HCT116 (cell line): Measurements from ENCODE around the gene SPHK1. TPM values are rescaled to one million over a fixed set of nuclear protein-coding genes. Genes with fewer than 3 reads are reported as not detected.

Source experiments
- ATAC-seq: fragments of 200-7000 bp; cut with Tn5 transposase; 2 replicates; pipeline ENCODE4 v1.9.1; 2020; ENCODE audit warnings: mild to moderate bottlenecking, moderate library complexity
- BruUV-seq: library from RNA; stranded (reverse); fragments of 400-500 nt; replicated peaks from 2 replicates; lab custom pipeline; 2021; lab: Mats Ljungman, UMichigan
- CTCF ChIA-PET: fragments of 300-600 bp; sonication (Branson Sonifier 250); formaldehyde crosslinking; loops from one replicate; lab custom pipeline; 2021; ENCODE audit warnings: antibody characterized with exemption; lab: Charles Lee
- POLR2A ChIA-PET: fragments of 300-600, 350-600 bp; sonication (Branson Sonifier 250); formaldehyde crosslinking; loops from one replicate; lab custom pipeline; 2021; ENCODE audit warnings: antibody characterized with exemption; lab: Charles Lee
- RAD21 ChIA-PET, 2 experiments: fragments of 300-600 bp; sonication (Branson Sonifier 250); formaldehyde crosslinking; loops; one replicate each; lab custom pipeline; 2023; ENCODE audit warnings: low total read pairs in 2 of 2; ENCODE audit not compliant: uncharacterized antibody in 2 of 2, unreplicated experiment in 2 of 2, low non-redundant PET in 1 of 2; lab: Charles Lee
- DNase-seq: peaks from one replicate; pipeline ENCODE4 v3.0.0-alpha.2; 2010; ENCODE audit warnings: low read depth, low spot score
- H2AFZ ChIP-seq: fragments of 200-600 bp; shearing (Covaris generic), sonication (generic); 2 replicates; pipeline ENCODE4 v1.6.1; 2017; ENCODE audit warnings: low read depth, mixed run types, mixed read lengths, antibody characterized with exemption, low read length; ENCODE audit not compliant: poor library complexity, severe bottlenecking
- H3K27ac ChIP-seq: 2 replicates; pipeline ENCODE4 v1.5.1; 2012; ENCODE audit warnings: low read depth, low read length
- H3K27me3 ChIP-seq: fragments of 200-600 bp; sonication (generic); 2 replicates; pipeline ENCODE4 v1.6.1; 2016; ENCODE audit warnings: mixed run types, low read length, mixed read lengths; ENCODE audit not compliant: insufficient read depth
- H3K36me3 ChIP-seq, 2 experiments: fragments of 200-500 bp in 1 of 2; fragments of 200-600 bp in 1 of 2; sonication (Bioruptor generic) in 1 of 2; sonication (generic) in 1 of 2; 2 replicates each; pipeline versions ENCODE4 v1.5.1 to v1.6.1; 2014 to 2016; ENCODE audit warnings: low read length in 2 of 2, inconsistent platforms in 1 of 2, mixed read lengths in 1 of 2, mixed run types in 1 of 2; ENCODE audit not compliant: insufficient read depth in 2 of 2, control insufficient read depth in 1 of 2
- H3K4me1 ChIP-seq, 2 experiments: fragments of 200-600 bp in 1 of 2; sonication (generic) in 1 of 2; 2 replicates each; pipeline versions ENCODE4 v1.5.1 to v1.6.1; 2012 to 2017; ENCODE audit warnings: low read length in 2 of 2, inconsistent platforms in 1 of 2, mild to moderate bottlenecking in 1 of 2, mixed read lengths in 1 of 2, mixed run types in 1 of 2, moderate library complexity in 1 of 2; ENCODE audit not compliant: insufficient read depth in 2 of 2, control insufficient read depth in 1 of 2
- H3K4me2 ChIP-seq: fragments of 200-600 bp; sonication (generic); 2 replicates; pipeline ENCODE4 v1.6.1; 2017; ENCODE audit warnings: mixed run types, low read length, mixed read lengths
- H3K4me3 ChIP-seq, 2 experiments: fragments of 200-600 bp in 1 of 2; sonication (generic) in 1 of 2; replicated peaks in 1 of 2; 2 replicates each; pipeline ENCODE4 v1.5.1; 2011 to 2016; ENCODE audit warnings: low read length in 2 of 2, control low read depth in 1 of 2, low read depth in 1 of 2, mild to moderate bottlenecking in 1 of 2, mixed read lengths in 1 of 2, mixed run types in 1 of 2
- H3K79me2 ChIP-seq: fragments of 200-600 bp; sonication (generic); 2 replicates; pipeline ENCODE4 v1.6.1; 2017; ENCODE audit warnings: mild to moderate bottlenecking, mixed run types, low read length, moderate library complexity, mixed read lengths; ENCODE audit not compliant: insufficient read depth
- H3K9ac ChIP-seq: fragments of 200-600 bp; sonication (generic); 2 replicates; pipeline ENCODE4 v1.6.1; 2016; ENCODE audit warnings: low read length, mixed read lengths
- H3K9me2 ChIP-seq: fragments of 200-600 bp; sonication (generic), shearing (Covaris generic); 2 replicates; pipeline ENCODE4 v1.6.1; 2017; ENCODE audit warnings: mixed run types, mild to moderate bottlenecking, moderate library complexity; ENCODE audit not compliant: insufficient read depth
- H3K9me3 ChIP-seq, 2 experiments: fragments of 200-500 bp in 1 of 2; fragments of 200-600 bp in 1 of 2; sonication (Bioruptor generic) in 1 of 2; sonication (generic) in 1 of 2; 2 replicates each; pipeline ENCODE4 v1.6.1; 2014 to 2017; ENCODE audit warnings: low read length in 2 of 2, mixed read lengths in 2 of 2, inconsistent platforms in 1 of 2, low read depth in 1 of 2, mild to moderate bottlenecking in 1 of 2, mixed run types in 1 of 2, moderate library complexity in 1 of 2; ENCODE audit not compliant: control insufficient read depth in 1 of 2, insufficient read depth in 1 of 2
- H4K20me1 ChIP-seq: fragments of 200-600 bp; sonication (generic), shearing (Covaris generic); 2 replicates; pipeline ENCODE4 v1.6.1; 2017; ENCODE audit warnings: mixed run types, mild to moderate bottlenecking, moderate library complexity; ENCODE audit not compliant: insufficient read depth
- ATF3 ChIP-seq: IDR thresholded peaks from 2 replicates; pipeline ENCODE4 v1.6.1; 2012
- CBX3 ChIP-seq: IDR thresholded peaks from 2 replicates; pipeline ENCODE4 v1.6.1; 2012; ENCODE audit warnings: low read depth
- EGR1 ChIP-seq: IDR thresholded peaks from 2 replicates; pipeline ENCODE4 v1.6.1; 2012; ENCODE audit warnings: low read depth
- ELF1 ChIP-seq: IDR thresholded peaks from 2 replicates; pipeline ENCODE4 v1.6.1; 2012; ENCODE audit warnings: low read depth, borderline replicate concordance
- EZH2 ChIP-seq: fragments of 200-600 bp; sonication (generic); IDR thresholded peaks from 2 replicates; pipeline ENCODE4 v1.6.1; 2017; ENCODE audit warnings: antibody characterized with exemption, mixed run types
- EZH2phosphoT487 ChIP-seq: fragments of 200-600 bp; IDR thresholded peaks from 2 replicates; pipeline ENCODE4 v1.6.1; 2018; ENCODE audit warnings: antibody characterized with exemption, borderline replicate concordance
- FOSL1 ChIP-seq: IDR thresholded peaks from 2 replicates; pipeline ENCODE4 v1.6.1; 2012; ENCODE audit warnings: low read depth
- JUND ChIP-seq: IDR thresholded peaks from 2 replicates; pipeline ENCODE4 v1.6.1; 2012
- MAX ChIP-seq: IDR thresholded peaks from 2 replicates; pipeline ENCODE4 v1.6.1; 2012
- POLR2A ChIP-seq: IDR thresholded peaks from 2 replicates; pipeline ENCODE4 v1.7.0; 2011; ENCODE audit warnings: borderline replicate concordance; ENCODE audit not compliant: insufficient read depth, insufficient read length; ENCODE audit errors: extremely low read depth
- POLR2AphosphoS5 ChIP-seq: IDR thresholded peaks from 2 replicates; pipeline ENCODE4 v1.6.1; 2011; ENCODE audit warnings: mild to moderate bottlenecking, low read depth, low read length, moderate library complexity
- RAD21 ChIP-seq: IDR thresholded peaks from 2 replicates; pipeline ENCODE4 v1.6.1; 2012; ENCODE audit warnings: low read depth, mild to moderate bottlenecking
- REST ChIP-seq: IDR thresholded peaks from 2 replicates; pipeline ENCODE4 v1.6.1; 2012; ENCODE audit warnings: low read depth
- SIN3A ChIP-seq: IDR thresholded peaks from 2 replicates; pipeline ENCODE4 v1.6.1; 2012; ENCODE audit warnings: low read depth
- SP1 ChIP-seq: IDR thresholded peaks from 2 replicates; pipeline ENCODE4 v1.6.1; 2012; ENCODE audit warnings: low read depth
- SRF ChIP-seq: IDR thresholded peaks from 2 replicates; pipeline ENCODE4 v1.6.1; 2012; ENCODE audit warnings: low read depth
- TCF7L2 ChIP-seq: IDR thresholded peaks from 2 replicates; pipeline ENCODE4 v1.7.0; 2011; ENCODE audit warnings: borderline replicate concordance, inconsistent platforms; ENCODE audit not compliant: insufficient read depth, insufficient read length; ENCODE audit errors: extremely low read depth
- YY1 ChIP-seq: IDR thresholded peaks from 2 replicates; pipeline ENCODE4 v1.6.1; 2011; ENCODE audit warnings: low read length, low read depth, moderate library complexity, mild to moderate bottlenecking; ENCODE audit not compliant: insufficient replicate concordance; ENCODE audit errors: extremely low read depth
- ZBTB33 ChIP-seq: IDR thresholded peaks from 2 replicates; pipeline ENCODE4 v1.6.1; 2011; ENCODE audit warnings: mild to moderate bottlenecking, low read length, moderate library complexity; ENCODE audit not compliant: insufficient replicate concordance; ENCODE audit errors: extremely low read depth
- ZFX ChIP-seq: fragments of 450-650 bp; IDR thresholded peaks from 2 replicates; pipeline ENCODE4 v1.6.1; 2017
- ZNF274 ChIP-seq: fragments of 200-500 bp; sonication (Bioruptor generic); IDR thresholded peaks from 2 replicates; pipeline ENCODE4 v1.6.1; 2014; ENCODE audit warnings: mild to moderate bottlenecking, low read depth, low read length, inconsistent platforms
- intact Hi-C: fragments of 100-400 bp; cut with micrococcal nuclease; formaldehyde crosslinking; loops from 2 replicates; pipeline ENCODE4 v1.10.0; 2022
- total RNA-seq: library from RNA; stranded (reverse); gene quantifications from one replicate; pipeline ENCODE4 v1.2.1, GENCODE V29; 2021; ENCODE audit not compliant: unreplicated experiment

SPHK1 gene
- total RNA-seq, 1 experiment from 2014 or later, result 4.6 TPM

GRCh38 chr17:76353599-76354316, 30.7 kb upstream of the SPHK1 start, which contains the start of gene PRPSAP1:
Gene PRPSAP1 (minus strand): TSS chr17:76353916. CDS start chr17:76353703, 213 bp downstream.
- Histone ChIP-seq H3K79me2 (peaks cover 37% of the 10 kb centered on the region), H3K27ac (peak within 1 kb of the TSS; percentile 89), H3K36me3 (no peaks in the 10 kb centered on the region), H3K4me1 (peaks cover 0 to 23% of the 10 kb centered on the region in 2 experiments; a peak in 2 of 4 replicates), H4K20me1 (peaks cover under 1% of the 10 kb centered on the region; the same call in 1 of the 2 replicates), H3K4me2 (peak within 1 kb of the TSS; percentile 82), H2AFZ (peak within 1 kb of the TSS; percentile 92), H3K9me2 (no peaks in the 10 kb centered on the region), H3K4me3 (peak within 1 kb of the TSS; percentile 93 to 99), H3K9me3 (no peaks in the 10 kb centered on the region), H3K27me3 (no peaks in the 10 kb centered on the region), H3K9ac (peak within 1 kb of the TSS; percentile 87)
- intact Hi-C loops, result loop anchor here (5.0 kb wide), 1 partner anchor 34 kb away; no protein-coding TSS in a partner anchor
- CTCF ChIA-PET, result interaction anchor here (1.1 to 2.4 kb wide), 8 partner anchors 8 to 78 kb away, joined by 3 to 22 read pairs (median 4); no protein-coding TSS in a partner anchor
- ATAC-seq, result peak; percentile 96
- POLR2A ChIA-PET, result interaction anchor here (0.5 to 2.2 kb wide), 12 partner anchors 9 to 1079 kb away, joined by 3 to 26 read pairs (median 4); partner anchors contain the start of genes RHBDF2 and WBP2
- BruUV-seq, result no TSS peak
- peak; percentile 93 for DNase-seq
- RAD21 ChIA-PET, result interaction anchor here (0.5 to 0.7 kb wide), 3 partner anchors 16 to 55 kb away, joined by 3 read pairs; no protein-coding TSS in a partner anchor
- TF ChIP-seq ELF1 (no peak; the same call in 1 of the 2 replicates), EZH2 (no peak), MAX (peak; percentile 88), POLR2AphosphoS5 (peak; percentile 98), RAD21 (no peak; the same call in 1 of the 2 replicates), EGR1 (peak; percentile 96), YY1 (peak; percentile 99), CBX3 (0 out of 2 replicates have a peak, but pooled peaks have one; percentile 5), JUND (no peak), SRF (no peak), ZNF274 (no peak), TCF7L2 (peak; percentile 65), SP1 (no peak), REST (no peak), POLR2A (peak; percentile 97), SIN3A (peak; percentile 83), ZBTB33 (no peak), EZH2phosphoT487 (no peak), ZFX (peak; percentile 88; the same call in 1 of the 2 replicates), FOSL1 (no peak; the same call in none of the 2 replicates), ATF3 (no peak)
